ENCODE data around the gene CDH12.

Gene CDH12

DNA sequence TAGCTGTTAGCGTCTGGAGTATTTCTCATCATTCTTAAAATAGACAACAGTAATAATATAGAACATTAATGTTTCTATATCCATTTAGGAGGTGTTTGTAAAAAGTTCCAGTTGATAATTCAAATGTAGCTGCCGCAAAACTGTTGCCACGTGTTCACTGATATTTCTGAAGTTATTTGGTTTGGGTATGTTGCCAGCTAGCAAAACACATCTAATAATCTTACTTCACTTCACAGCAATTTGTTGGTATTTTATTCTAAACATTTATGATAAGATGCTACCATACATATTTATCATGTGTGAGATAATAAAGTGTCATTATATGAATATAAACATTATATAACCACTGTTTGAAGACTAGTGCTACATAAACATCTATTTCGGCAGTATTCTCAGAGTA lies 101.6 kb downstream of the CDH12 start:
- TF ChIP-seq, protein P1, sequence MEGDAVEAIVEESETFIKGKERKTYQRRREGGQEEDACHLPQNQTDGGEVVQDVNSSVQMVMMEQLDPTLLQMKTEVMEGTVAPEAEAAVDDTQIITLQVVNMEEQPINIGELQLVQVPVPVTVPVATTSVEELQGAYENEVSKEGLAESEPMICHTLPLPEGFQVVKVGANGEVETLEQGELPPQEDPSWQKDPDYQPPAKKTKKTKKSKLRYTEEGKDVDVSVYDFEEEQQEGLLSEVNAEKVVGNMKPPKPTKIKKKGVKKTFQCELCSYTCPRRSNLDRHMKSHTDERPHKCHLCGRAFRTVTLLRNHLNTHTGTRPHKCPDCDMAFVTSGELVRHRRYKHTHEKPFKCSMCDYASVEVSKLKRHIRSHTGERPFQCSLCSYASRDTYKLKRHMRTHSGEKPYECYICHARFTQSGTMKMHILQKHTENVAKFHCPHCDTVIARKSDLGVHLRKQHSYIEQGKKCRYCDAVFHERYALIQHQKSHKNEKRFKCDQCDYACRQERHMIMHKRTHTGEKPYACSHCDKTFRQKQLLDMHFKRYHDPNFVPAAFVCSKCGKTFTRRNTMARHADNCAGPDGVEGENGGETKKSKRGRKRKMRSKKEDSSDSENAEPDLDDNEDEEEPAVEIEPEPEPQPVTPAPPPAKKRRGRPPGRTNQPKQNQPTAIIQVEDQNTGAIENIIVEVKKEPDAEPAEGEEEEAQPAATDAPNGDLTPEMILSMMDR (IDR thresholded peaks at IDR 0.05; ENCODE audit: extremely low read depth, insufficient read depth, missing control alignments) = no peak
- no peak for DNase-seq (ENCODE audit: low spot score)
- in situ Hi-C loops (cut with MboI; ENCODE audit: low pct_unique_long_range_greater_than_20kb, low sequenced_read_pairs, unreplicated experiment) = no loop called here

DNA sequence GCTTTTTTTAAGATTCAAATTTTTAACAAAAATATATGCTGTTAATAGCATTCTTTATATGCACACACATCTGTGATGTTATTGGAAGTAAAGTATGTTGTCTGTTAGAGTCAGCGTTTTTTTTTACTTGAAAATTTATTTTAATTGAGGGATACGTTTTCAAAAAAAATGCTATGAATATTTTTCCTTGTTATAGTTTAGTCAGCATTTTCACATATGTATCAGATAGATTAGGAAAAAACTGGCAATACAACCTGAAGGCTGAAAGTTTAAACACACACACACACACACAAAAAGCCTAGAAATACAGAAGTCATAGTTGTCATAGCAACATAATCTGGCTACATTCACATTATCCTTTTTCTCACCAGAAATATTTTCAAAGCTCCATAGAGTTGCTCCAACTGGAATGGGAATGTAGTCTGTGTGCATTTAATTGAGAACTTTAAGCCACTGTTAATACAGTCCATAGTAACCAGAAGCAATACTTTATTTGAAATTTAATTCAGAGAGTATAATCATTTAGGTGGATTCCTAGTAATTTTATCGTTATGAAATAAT lies 116.6 kb downstream of the CDH12 start:
- in situ Hi-C loops (cut with MboI; ENCODE audit: low pct_unique_long_range_greater_than_20kb, low sequenced_read_pairs, unreplicated experiment) = no loop called here
- TF ChIP-seq, protein P1 (IDR thresholded peaks at IDR 0.05; ENCODE audit: extremely low read depth, insufficient read depth, missing control alignments) = no peak

DNA sequence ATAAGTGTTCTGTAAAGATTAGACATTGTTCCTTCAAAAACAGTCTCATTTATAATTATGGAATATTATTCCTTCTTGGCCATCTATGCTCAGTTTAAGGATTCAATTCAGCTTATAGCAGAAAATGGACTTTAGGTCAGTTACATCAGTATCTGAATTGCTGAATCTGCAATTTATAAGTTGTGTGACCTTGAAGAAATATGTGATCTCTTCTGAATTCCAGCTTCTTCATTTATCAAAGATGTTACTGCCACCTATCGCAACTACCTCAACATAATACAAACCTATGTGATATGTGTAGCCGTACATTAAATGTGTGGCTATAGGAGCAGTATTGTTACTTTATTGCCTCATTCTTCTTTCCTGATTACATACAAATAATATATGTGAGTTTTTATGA lies 118.2 kb downstream of the CDH12 start:
- in situ Hi-C loops (cut with MboI; ENCODE audit: low pct_unique_long_range_greater_than_20kb, low sequenced_read_pairs, unreplicated experiment) = no loop called here
- no peak for DNase-seq (ENCODE audit: low spot score)
- TF ChIP-seq, protein P1 (IDR thresholded peaks at IDR 0.05; ENCODE audit: extremely low read depth, insufficient read depth, missing control alignments) = no peak

More for the DNA sequence above, 116.6 kb downstream of the CDH12 start:
- DNase-seq (ENCODE audit: low spot score) = no peak

DNA sequence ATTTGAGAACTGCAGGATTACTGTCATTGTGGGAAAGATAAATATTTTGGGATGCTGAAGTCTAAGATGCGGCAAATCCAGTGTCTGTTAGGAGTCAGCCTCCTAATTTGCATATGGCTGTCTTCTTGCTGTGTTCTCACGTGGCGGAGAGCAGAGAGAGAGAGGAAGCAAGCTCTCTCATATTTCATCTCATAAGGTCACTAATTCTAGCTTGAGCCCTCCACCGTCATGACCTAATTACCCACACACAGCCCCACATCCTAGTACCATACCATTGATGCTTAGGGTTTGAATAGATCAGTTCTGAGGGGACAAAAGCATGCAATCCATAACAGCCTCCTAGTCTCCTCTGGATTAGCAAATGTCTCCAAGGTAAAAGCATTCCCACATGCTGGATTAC lies 124.5 kb downstream of the CDH12 start:
- in situ Hi-C loops (cut with MboI; ENCODE audit: low pct_unique_long_range_greater_than_20kb, low sequenced_read_pairs, unreplicated experiment) = no loop called here
- TF ChIP-seq, protein P1 (IDR thresholded peaks at IDR 0.05; ENCODE audit: extremely low read depth, insufficient read depth, missing control alignments) = no peak

DNA sequence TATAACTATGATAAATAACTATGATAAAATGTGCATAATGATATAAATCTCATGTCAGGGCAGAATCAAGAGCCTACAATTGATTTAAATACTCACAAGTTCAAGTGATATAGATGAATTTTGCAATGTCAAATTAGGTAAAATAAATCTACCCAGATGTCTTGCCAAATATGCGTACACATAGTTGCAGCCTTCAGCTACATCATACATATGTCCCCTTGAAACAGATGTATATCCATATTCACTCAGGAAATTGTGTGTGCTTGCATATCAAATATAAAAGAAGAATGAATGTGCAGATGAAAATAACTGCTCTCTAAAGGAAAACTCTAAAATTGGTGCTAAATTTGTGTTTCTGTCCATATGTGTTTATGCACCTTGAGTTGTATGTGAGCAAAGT lies 130.7 kb downstream of the CDH12 start:
- in situ Hi-C loops (cut with MboI; ENCODE audit: low pct_unique_long_range_greater_than_20kb, low sequenced_read_pairs, unreplicated experiment) = no loop called here
- DNase-seq (ENCODE audit: low spot score) = no peak
- TF ChIP-seq, protein P1 (IDR thresholded peaks at IDR 0.05; ENCODE audit: extremely low read depth, insufficient read depth, missing control alignments) = no peak

More for the DNA sequence above, 124.5 kb downstream of the CDH12 start:
- DNase-seq (ENCODE audit: low spot score) = no peak

DNA sequence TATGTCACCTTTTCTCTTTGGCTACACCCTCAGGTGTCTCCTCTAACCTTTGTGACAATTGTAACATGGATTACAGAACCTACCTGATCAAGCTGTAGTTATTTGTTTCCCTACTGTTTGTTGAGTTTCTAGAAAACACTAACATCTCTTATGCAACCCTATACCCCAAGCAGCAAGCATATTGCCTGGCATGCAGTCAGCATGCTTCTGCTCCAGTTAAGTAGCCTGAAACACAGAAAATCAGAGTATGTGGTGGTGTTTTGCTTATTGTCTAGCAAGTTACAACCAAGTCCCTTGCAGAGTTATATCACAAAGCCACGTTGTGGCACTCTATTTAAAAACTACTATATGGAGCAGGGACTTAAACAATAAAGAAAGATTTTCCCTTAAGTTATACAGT lies 131.1 kb downstream of the CDH12 start:
- DNase-seq (ENCODE audit: low spot score) = no peak
- TF ChIP-seq, protein P1 (IDR thresholded peaks at IDR 0.05; ENCODE audit: extremely low read depth, insufficient read depth, missing control alignments) = no peak
- in situ Hi-C loops (cut with MboI; ENCODE audit: low pct_unique_long_range_greater_than_20kb, low sequenced_read_pairs, unreplicated experiment) = no loop called here
